ENCODE data around the gene CRTAP.
"Not testable (repeated sequence)": the region's sequence is repeated elsewhere in the genome, so short reads cannot be mapped to it uniquely, and the experiment has no call there.

Gene CRTAP

GRCh38 chr3:33137691-33138090 lies 23.9 kb downstream of the CRTAP start:
- no peak for FAIRE-seq
- DNase-seq (ENCODE audit: insufficient read length, low spot score): no peak

- DNase-seq (ENCODE audit: insufficient read length, low spot score); FAIRE-seq: not testable (repeated sequence)
Observed at GRCh38 chr3:33139006-33139623, 25.3 kb downstream of the CRTAP start.

- FAIRE-seq (no peak), DNase-seq (ENCODE audit: insufficient read length, low spot score) (no peak)
Observed at GRCh38 chr3:33139996-33140395, 26.2 kb downstream of the CRTAP start.

GRCh38 chr3:33141006-33141405 lies 27.2 kb downstream of the CRTAP start:
- FAIRE-seq: no peak
- DNase-seq (ENCODE audit: insufficient read length, low spot score): no peak

GRCh38 chr3:33144433-33144832 lies 30.6 kb downstream of the CRTAP start:
- DNase-seq (ENCODE audit: insufficient read length, low spot score): no peak
- no peak for FAIRE-seq

- no peak for FAIRE-seq
- DNase-seq (ENCODE audit: insufficient read length, low spot score): no peak
Observed at GRCh38 chr3:33145221-33145900, 31.5 kb downstream of the CRTAP start.

- FAIRE-seq: no peak
- DNase-seq (ENCODE audit: insufficient read length, low spot score): no peak
Observed at GRCh38 chr3:33145901-33146580, 32.2 kb downstream of the CRTAP start.

GRCh38 chr3:33146791-33147445 lies 33.1 kb downstream of the CRTAP start:
- no peak for DNase-seq (ENCODE audit: insufficient read length, low spot score)
- FAIRE-seq: no peak

- DNase-seq (ENCODE audit: insufficient read length, low spot score): no peak
- no peak for FAIRE-seq
Observed at GRCh38 chr3:33149342-33149741, 35.5 kb downstream of the CRTAP start.

GRCh38 chr3:33152363-33153360 lies 38.8 kb downstream of the CRTAP start:
- FAIRE-seq (no peak), DNase-seq (ENCODE audit: insufficient read length, low spot score) (no peak)

- FAIRE-seq: no peak
- no peak for DNase-seq (ENCODE audit: insufficient read length, low spot score)
Observed at GRCh38 chr3:33153782-33154181, 40.0 kb downstream of the CRTAP start.

GRCh38 chr3:33155301-33155700 lies 41.5 kb downstream of the CRTAP start:
- no peak for FAIRE-seq
- no peak for DNase-seq (ENCODE audit: insufficient read length, low spot score)

- DNase-seq (ENCODE audit: insufficient read length, low spot score) (no peak), FAIRE-seq (no peak)
Observed at GRCh38 chr3:33159234-33159633, 45.4 kb downstream of the CRTAP start.

GRCh38 chr3:33159981-33160380 lies 46.2 kb downstream of the CRTAP start:
- FAIRE-seq: no peak
- DNase-seq (ENCODE audit: insufficient read length, low spot score): no peak

- FAIRE-seq; DNase-seq (ENCODE audit: insufficient read length, low spot score): not testable (repeated sequence)
Observed at GRCh38 chr3:33162621-33163020, 48.8 kb downstream of the CRTAP start.

GRCh38 chr3:33165372-33165771 lies 51.6 kb downstream of the CRTAP start:
- no peak for DNase-seq (ENCODE audit: insufficient read length, low spot score)
- FAIRE-seq: no peak

- DNase-seq (ENCODE audit: insufficient read length, low spot score) (no peak), FAIRE-seq (no peak)
Observed at GRCh38 chr3:33166095-33166494, 52.3 kb downstream of the CRTAP start.

- no peak for FAIRE-seq
- DNase-seq (ENCODE audit: insufficient read length, low spot score): no peak
Observed at GRCh38 chr3:33167284-33167683, 53.5 kb downstream of the CRTAP start.

GRCh38 chr3:33167716-33168336 lies 54.0 kb downstream of the CRTAP start:
- no peak for FAIRE-seq
- no peak for DNase-seq (ENCODE audit: insufficient read length, low spot score)

- no peak for DNase-seq (ENCODE audit: insufficient read length, low spot score)
- no peak for FAIRE-seq
Observed at GRCh38 chr3:33170531-33170930, 56.7 kb downstream of the CRTAP start.
